Dedifferentiated amniotic fluid mesenchymal stem cell (primary cell): Measurements from ENCODE around the gene IL5.
"Not testable (repeated sequence)": the region's sequence is repeated elsewhere in the genome, so short reads cannot be mapped to it uniquely, and the experiment has no call there.

Experiments used
- DNase-seq: peaks from one replicate; pipeline ENCODE4 v3.0.0-alpha.2; 2016; ENCODE audit errors: extremely low spot score

The IL5 gene

DNA sequence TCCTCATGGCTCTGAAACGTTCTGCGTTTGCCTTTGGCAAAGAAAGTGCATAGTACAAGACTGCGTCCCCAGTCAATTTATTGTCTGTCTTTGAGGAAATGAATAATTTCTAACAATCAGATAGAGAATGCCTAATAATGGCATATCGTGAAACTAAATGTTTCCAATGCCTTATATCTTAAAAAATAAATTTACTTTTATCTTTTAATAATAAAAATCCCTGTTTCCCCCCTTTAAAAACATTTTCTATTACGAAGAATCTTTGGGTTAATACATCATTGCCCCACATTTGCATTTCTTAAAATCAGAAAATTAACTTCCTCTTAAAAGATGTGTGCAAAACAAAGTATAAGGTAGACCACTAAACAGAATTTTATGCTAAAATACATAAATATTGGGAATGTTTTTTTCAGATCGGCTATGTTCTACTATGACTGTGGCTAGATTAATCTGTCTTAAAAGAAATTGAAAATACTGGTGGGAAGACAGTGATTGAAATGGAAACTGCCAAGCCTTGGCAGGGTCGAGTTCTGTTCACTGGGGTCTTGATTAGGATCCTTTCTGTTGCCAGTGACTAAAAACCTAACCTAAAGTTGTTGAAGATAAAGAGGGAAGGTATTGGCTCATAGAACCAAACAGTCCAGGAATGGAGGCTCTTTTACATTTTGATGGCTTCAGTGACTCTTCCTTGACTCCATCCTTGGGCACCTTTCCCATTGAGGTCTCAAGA is at the start of gene IL5:
TSS of gene IL5 (minus strand) at position 51 of the 730 bp plus-strand sequence. CDS start at position 7, 44 bp downstream.
- DNase-seq: no peak

DNA sequence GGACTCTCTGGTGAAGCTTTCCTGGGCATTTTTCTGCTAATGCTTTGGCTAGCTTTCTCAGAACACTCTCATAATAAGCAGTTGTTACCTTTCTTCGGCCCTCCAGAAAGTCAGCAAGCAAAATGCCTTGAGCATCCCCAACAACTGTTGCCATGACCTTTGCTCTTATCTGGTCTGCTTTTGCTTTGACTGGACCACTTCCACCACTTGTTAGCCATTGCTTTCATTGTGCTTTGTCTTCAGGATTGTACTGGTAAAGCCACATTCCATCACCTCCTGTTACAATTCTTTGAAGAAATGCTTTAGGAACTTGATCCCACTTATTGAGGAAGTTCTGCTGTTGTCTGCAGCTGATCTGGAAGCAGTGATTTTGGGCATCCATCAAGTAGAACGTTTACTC is 49.2 kb upstream of the IL5 start:
- DNase-seq: no peak

DNA sequence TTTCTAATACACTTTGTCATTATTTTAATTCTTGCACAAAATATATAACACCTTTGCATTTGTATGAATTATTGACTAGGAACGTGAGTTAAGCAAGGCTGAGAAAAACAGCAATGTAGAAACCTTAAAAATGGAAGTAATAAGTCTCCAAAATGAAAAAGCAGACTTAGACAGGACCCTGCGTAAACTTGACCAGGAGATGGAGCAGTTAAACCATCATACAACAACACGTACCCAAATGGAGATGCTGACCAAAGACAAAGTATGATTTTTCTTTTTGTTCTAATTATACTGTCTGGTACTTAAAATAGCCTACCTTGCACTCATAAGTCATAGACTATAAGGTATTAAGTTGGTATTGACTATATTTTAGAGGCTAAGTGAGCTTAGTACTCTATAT is 47.8 kb upstream of the IL5 start:
- no peak for DNase-seq

DNA sequence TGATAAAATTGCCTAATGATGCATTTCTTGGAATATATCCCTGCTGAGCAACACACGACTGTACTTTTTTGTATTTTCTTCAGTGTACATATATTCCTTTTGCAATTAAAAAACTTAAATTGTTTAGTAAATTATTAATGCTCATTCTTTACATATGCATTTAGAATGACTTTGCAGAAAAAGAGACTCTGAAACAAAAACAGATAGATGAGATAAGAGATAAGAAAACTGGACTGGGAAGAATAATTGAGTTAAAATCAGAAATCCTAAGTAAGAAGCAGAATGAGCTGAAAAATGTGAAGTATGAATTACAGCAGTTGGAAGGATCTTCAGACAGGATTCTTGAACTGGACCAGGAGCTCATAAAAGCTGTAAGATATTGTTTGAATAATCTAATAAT is 46.1 kb upstream of the IL5 start:
- DNase-seq: no peak

DNA sequence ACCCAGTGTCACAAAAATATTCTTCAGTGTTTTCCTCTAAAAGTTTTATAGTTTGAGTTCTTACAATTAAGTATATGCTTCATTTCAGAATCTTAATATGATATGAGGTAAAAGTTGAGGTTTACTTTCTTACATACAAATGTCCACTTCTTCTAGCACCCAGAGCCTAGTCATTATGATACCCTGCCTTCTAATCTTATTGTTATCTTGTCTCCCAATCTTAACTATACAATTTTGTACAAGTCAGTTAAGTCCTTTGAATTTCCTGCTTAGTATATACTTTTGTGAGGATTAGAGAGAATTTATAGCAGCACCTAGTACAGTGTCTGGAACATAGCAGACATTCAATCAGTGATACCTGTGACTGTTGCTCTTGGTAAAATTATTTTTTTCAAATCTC is 42.7 kb upstream of the IL5 start:
- DNase-seq: no peak

DNA sequence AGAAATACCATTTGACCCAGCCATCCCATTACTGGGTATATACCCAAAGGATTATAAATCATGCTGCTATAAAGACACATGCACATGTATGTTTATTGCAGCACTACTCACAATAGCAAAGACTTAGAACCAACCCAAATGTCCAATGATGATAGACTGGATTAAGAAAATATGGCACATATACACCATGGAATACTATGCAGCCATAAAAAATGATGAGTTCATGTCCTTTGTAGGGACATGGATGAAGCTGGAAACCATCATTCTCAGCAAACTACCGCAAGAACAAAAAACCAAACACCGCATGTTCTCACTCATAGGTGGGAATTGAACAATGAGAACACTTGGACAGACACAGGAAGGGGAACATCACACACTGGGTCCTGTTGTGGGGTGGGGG is 41.2 kb upstream of the IL5 start:
- DNase-seq: not testable (repeated sequence)

DNA sequence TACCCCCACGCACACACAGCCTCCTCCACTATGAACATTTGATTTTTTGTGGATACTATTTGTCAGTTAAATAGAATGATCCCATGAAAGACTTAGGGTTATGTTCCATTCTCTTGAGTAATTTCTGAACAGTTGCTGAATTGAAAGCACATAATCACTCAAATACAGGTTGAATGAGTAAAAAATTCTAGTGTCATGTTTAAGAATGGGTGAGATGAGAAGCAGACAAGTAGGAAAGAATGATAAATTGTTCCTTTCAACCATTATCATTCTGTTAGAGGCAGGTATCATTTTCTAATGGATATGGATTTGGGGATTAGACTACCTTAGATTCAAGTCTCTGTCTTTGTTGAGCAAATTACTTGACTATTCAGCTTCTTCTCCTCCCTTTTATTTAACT is 32.8 kb upstream of the IL5 start:
- DNase-seq: no peak

DNA sequence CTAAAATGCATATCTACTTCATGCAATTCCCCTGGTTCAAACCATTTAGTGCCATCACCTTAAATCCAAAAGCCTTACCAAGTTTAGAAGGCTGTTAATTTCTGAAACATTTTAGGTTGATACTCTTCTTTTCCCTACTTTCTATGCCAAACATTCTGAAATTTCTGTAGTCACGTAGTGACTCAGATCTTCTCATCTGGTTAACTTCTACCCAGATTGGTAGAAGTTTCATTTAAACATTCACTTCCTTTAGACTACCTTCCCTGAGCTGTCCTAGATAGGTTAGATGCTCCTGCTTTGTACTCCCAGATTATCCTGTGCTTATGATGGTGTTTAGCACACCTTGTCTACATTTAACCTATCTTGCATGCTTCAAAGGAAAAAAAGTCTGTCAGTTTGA is 23.3 kb upstream of the IL5 start:
- no peak for DNase-seq

DNA sequence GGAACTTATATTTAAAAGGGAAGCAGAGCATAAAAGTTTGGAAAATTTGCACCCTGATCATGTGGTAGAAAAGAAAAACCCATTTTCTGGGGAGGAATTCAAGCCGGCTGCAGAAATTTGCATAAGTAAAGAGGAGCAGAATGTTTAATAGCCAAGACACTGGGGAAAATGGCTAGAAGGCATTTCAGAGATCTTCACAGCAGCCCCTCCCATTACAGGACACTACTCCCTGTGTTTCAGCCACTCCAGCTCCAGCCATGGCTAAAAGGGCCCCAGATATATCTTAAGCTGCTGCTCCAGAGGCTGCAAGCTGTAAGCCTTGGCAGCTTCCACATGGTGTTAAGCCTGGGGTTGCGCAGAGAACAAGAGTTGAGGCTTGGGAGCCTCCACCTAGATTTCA is 21.2 kb upstream of the IL5 start:
- not testable (repeated sequence) for DNase-seq

DNA sequence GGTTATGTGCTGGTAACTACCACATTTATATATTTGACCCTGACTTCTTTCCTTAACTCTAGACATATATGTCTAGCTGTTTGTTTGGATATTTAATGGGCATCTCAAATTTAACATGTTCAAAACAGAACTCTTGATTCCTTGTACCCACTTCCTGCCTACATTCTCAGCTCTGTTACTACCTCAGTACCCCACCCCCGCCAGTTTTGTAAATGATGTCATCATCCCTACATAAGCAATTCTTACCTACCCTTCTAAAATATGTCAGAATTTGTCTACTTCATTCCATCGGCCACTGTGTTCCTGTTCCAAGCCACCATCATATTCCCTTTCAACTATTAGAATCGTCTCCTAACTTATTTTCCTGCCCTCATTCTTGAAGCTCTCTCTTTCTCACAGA is 18.3 kb upstream of the IL5 start:
- DNase-seq: no peak

DNA sequence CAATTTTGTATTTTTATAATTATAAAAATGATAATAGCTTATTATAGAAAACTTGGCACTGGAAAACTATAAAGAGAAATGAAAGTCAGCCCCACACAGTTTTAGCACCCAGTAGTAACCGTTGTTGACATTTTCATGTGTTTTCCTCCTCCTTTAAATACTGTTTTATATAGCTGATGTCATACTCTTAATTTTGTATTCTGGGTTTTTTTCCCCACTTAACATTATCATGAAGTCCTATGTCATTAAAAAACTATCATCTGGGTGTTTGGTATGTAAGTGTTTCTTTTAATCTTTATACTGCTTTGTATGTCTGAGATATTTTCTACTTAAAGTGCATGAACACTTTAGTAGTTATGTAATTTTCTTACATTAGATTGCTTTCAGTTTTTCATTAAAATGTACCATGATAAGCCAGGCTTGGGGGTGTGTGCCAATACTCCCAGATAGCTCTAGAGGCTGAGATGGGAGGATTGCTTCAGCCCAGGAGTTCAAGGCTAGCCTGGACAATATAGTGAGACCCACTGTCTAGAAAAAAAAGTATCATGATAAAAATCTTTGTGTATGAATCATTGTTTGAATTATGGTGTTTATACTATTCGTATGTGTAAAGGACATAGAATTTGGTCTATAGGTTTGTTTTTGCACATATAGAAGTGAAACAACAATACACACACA is 16.2 kb upstream of the IL5 start:
- DNase-seq: no peak

DNA sequence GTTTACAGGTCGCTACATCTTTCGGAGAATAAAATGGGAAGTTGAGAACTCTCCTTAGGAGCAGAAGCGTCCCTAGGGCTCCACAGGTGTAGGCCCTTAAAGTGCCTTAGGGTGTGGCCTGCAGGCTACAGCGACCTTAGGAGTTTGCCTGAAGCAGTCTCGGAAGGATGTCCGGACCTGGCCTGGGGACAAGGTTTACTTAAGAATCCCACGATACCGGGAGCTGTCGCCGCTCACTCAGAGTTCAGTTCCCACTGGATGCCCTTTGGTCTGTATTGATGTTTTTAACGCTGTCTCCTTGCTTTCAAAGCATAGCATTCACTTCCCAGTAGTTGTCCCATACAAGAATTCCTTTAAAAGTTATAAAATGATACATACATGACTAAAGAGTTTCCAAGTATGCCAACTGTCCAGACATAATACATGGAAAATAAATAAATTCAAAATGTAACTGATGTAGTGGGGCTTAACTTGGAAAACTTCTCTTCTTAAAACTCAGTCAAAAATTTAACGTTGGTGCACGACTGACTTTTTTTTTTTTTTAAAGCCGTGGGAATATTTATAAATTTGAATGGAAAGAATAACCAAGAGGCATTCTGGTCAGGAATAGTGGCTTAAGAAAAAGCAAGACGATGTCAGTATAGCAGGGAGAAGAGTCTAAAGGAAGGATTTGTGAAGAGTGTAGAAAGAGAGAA is 14.3 kb upstream of the IL5 start:
- no peak for DNase-seq

DNA sequence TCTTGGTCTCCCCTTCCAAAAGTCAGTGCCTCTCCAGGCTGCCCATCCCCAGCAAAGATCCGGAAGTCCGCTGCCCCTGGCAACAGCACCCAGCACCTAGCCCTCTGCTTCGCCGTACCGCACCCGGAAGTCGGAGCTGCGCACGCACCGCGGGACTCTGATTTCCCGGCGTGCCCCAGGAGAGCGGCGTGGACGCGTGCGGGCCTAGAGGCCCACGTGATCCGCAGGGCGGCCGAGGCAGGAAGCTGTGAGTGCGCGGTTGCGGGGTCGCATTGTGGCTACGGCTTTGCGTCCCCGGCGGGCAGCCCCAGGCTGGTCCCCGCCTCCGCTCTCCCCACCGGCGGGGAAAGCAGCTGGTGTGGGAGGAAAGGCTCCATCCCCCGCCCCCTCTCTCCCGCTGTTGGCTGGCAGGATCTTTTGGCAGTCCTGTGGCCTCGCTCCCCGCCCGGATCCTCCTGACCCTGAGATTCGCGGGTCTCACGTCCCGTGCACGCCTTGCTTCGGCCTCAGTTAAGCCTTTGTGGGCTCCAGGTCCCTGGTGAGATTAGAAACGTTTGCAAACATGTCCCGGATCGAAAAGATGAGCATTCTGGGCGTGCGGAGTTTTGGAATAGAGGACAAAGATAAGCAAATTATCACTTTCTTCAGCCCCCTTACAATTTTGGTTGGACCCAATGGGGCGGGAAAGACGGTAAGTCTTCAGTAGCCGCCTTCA is 13.6 kb upstream of the IL5 start, which contains the start of gene RAD50:
TSS of gene RAD50 (plus strand) at position 215 of the 715 bp plus-strand sequence. CDS start at position 563, 348 bp downstream.
- DNase-seq: peak; percentile 81

DNA sequence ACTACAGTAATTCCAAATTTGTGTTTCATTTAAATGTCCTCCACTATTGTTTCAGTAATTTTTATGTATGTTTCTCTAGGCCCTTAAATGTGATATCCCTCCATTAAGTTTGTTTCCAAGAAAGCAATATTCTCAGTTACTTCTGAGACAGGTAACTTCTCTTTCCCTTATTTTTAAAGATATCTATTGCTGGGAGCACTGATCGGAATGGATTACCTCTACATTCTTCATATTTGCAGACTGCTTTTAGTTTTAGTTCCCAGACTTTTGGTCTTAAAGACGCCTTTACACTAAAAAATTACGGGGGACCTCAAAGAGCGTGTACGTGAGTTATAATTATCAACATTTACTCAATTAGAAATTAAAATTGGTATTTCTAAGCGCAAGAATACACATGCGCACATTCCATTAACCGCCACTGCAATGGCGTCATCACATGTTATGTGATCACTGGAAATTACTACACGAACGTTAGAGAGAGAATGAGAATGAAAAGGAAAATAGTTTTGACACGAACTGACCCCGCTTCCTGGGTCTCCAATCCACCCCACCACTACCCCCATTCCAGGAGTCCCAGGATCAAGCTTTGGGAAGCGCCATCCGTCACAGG is 12.9 kb upstream of the IL5 start:
- no peak for DNase-seq

DNA sequence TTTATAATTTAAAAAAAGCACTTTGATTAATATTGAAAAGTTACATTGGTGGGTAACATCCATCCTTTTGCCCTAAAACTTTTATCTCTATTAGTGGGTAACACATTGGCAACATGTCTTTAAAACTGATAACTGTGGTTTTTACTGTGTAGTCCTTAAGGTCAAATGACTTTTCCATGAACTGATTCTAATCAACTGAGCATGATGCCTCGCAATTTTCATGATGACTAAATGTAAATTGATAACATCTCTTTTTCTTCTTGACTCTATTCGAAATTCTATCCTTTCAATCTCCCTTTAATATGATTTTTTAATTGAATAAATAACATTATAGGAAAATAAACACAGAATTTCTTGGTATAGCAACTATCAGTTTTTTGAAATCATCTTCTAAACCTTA is 6.3 kb upstream of the IL5 start:
- no peak for DNase-seq

DNA sequence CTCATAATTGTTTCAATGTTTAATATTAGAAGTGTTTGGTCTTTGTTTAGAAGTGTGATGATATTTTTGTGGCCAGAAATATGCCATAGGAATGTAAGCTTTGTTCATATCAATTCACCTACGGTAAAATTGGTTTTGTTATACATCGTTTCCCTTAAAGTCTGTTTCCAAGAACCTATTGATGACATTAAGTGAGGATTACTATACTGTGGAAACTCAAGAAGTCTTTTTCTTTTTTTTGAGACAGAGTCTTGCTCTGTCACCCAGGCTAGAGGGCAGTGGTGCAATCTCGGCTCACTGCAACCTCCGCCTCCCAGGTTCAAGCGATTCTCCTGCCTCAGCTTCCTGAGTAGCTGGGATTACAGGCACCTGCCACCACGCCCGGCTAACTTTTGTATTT is 5.5 kb upstream of the IL5 start:
- DNase-seq: not testable (repeated sequence)

DNA sequence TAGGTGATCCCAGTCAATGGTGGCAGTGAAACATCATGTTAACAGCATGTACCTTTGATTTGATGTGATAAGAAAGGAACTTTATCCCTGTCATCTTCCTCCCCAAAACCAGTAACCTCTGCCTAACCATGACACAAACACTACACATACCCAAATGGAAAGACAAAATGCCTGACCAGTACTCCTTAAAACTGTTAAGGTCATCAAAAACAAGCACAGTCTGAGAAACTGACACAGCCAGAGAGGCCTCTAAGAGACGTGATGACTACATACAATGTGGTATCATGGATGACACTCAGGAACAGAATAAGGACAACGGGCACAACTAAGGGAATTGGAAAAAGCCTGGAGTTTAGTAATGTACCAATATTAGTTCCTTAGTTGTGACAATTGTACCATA is 3.9 kb upstream of the IL5 start:
- DNase-seq: no peak

DNA sequence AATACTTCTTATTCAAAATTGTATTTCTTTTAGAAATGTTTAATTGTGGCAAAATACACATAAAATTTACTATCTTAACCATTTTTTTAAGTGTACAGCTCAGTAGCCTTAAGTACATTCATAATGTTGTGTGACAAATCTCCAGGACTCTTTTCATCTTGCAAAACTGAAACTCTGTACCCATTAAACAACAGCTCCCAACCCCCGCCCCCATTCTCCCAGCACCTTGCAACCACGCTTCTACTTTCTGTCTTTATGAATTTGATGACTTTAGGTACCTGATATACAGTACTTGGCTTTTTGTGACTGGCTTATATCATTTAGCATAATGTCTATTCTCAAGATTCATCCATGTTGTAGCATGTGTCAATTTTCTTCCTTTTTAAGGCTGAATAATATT is 2.8 kb upstream of the IL5 start:
- no peak for DNase-seq

DNA sequence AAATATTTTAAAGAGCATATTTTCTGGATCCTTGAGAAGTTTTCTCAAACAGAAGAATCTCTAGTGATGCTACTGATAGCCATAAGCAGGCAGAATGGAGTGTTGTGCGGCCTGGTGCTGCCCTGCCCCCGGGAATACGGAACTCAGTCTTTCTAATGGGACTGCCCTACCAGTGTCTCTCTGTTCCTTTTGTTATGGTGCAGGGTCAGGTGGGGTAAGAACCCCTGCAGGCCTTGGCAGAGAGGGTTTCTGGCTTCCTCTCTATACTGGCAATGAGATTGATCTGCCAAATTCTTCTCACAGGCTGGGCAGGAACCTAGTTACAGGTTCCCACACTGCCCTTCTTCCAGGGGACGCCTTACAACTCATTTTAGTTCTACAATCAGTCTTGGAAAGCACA is 2.6 kb downstream of the IL5 start:
- no peak for DNase-seq

DNA sequence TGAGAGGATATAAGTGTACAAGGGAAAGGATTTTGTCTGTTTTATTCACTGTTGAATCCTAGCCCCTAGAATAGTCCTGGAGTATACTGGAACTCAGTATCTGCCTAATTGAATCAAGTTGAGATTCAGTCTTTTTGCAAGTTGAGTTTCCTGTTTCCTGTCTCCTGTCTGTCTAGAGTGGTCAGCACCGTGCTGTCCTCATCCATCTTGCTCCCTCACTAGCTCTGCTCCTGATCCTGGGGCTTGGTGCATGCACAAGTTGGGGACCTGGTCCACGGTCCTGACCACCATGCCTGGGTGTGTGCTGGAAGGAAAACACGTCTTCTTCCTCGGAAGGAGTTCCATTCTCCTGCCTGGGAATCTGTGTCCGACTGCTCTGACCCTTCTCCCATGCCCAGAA is 3.2 kb downstream of the IL5 start:
- no peak for DNase-seq

DNA sequence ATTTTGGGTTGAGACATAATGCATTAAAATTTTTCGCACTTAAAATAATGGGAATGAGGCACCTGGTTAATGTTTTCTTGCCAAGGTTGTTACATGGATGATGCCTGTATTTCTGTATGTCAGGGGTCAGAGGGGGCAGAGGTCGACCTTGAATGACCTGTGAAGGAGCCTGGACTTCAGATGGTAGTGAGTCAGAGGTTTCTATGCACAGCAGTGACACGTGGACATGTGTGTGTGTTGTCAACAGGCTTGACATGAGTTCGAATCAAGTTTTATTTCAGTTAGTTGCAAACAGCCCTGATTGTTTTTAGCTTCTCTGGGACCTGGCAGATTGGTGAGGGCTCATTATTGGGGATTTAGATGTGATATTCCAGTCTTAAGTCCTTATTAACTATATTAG is 3.6 kb downstream of the IL5 start:
- DNase-seq: no peak

DNA sequence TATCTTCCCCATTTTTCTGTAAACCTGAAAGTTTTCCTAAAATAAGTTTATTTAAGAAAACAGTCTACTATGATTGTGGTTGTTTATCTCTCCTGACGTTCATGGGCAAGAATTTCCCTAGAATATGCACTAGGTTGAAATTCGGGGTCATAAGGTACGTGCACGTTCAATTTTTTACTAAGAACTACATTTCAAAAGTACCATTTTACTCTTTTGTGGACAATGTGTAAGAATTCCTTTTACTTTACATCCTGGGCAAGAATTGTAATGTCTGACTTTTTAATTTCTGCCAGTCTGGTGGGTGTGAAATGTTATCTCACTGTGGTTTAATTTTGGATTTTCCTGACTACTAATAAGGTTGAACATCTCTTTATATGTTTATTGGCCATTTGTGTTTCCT is 12.4 kb downstream of the IL5 start:
- no peak for DNase-seq
